A549 (cell line): ENCODE results near the gene CX3CL1.

Experiments used
- CHD2 ChIP-seq: fragments of 150-350 bp; IDR thresholded peaks from 2 replicates; pipeline ENCODE4 v1.6.1; 2014; ENCODE audit warnings: low read length; ENCODE audit not compliant: partially characterized antibody
- HMGXB4 ChIP-seq: fragments of 250-450 bp; sonication (Bioruptor Pico); IDR thresholded peaks from 2 replicates; pipeline ENCODE4 v1.5.0; 2021; ENCODE audit warnings: mild to moderate bottlenecking, moderate library complexity, borderline replicate concordance
- KDM5A ChIP-seq: fragments of 200-600 bp; sonication (generic); IDR thresholded peaks from 2 replicates; pipeline ENCODE4 v1.6.1; 2016; ENCODE audit warnings: antibody characterized with exemption, mild to moderate bottlenecking
- NFE2L2 ChIP-seq: fragments of 150-350 bp; conservative IDR thresholded peaks from 2 replicates; pipeline ENCODE4 v1.6.1; 2014; ENCODE audit warnings: low read length
- PBX3 ChIP-seq: IDR thresholded peaks from 2 replicates; pipeline ENCODE4 v1.6.1; 2012
- POLR2A ChIP-seq: IDR thresholded peaks from 2 replicates; pipeline ENCODE4 v1.6.1; 2012; ENCODE audit warnings: mild to moderate bottlenecking, low read length
- RARB ChIP-seq: fragments of 250-450 bp; sonication (Bioruptor Pico); IDR thresholded peaks from 2 replicates; pipeline ENCODE4 v1.8.0; 2021; ENCODE audit warnings: mild to moderate bottlenecking, moderate library complexity
- RFX5 ChIP-seq: fragments of 450-650 bp; IDR thresholded peaks from 2 replicates; pipeline ENCODE4 v1.7.1; 2014; ENCODE audit warnings: antibody characterized with exemption, mild to moderate bottlenecking, moderate library complexity
- ZFP36 ChIP-seq: fragments of 450-650 bp; IDR thresholded peaks from 2 replicates; pipeline ENCODE4 v1.6.1; 2014; ENCODE audit warnings: borderline replicate concordance; ENCODE audit not compliant: partially characterized antibody
- TF ChIP-seq, protein P1 (sequence below): fragments of >200 bp; sonication (Bioruptor Twin); formaldehyde crosslinking; IDR thresholded peaks from 3 replicates; pipeline ENCODE4 v1.5.1; 2016

DNA sequence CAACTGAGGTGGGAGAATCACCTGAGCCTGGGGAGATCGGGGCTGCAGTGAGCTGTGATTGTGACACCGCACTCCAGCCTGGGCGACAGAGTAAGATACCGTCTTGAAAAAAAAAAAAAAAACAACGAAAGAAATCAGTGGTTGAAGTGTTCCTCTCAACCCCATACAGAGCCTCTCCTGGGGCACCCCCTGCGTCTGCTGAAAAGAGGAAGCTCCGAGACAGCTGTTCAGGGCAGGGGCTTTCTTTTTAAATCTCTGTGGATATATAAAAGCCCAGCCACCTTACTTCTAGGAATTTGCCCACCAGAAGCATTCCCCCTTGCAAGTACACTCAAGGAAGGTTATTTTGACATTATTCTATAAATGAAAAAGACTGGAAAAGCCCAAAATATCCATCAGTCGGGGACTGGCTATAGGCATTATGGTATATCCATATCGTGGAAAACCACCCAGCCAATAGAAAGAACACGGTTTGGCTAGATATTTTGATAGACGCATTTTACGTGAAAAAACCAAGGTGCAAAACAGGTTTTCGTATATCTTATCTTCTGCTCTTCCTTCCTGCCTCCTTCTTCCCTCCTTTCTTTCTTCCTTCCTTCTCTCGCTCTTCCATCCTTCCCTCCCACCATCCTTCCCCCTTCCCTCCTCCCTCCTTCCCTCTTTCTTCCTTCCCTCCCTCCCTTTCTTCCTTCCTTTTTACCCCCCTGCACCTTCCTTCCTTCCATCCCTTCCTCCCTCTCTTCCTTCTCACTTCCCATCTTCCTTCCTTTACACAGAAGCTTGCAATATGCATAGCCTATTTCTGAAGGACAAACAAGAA, 22.9 kb upstream of the CX3CL1 start:
- TF ChIP-seq RFX5 (no peak), PBX3 (no peak), NFE2L2 (no peak), POLR2A (no peak), RARB (CRISPR knock-in tag) (no peak), HMGXB4 (CRISPR knock-in tag) (no peak), KDM5A (no peak), ZFP36 (no peak), CHD2 (no peak)
- TF ChIP-seq, protein P1, sequence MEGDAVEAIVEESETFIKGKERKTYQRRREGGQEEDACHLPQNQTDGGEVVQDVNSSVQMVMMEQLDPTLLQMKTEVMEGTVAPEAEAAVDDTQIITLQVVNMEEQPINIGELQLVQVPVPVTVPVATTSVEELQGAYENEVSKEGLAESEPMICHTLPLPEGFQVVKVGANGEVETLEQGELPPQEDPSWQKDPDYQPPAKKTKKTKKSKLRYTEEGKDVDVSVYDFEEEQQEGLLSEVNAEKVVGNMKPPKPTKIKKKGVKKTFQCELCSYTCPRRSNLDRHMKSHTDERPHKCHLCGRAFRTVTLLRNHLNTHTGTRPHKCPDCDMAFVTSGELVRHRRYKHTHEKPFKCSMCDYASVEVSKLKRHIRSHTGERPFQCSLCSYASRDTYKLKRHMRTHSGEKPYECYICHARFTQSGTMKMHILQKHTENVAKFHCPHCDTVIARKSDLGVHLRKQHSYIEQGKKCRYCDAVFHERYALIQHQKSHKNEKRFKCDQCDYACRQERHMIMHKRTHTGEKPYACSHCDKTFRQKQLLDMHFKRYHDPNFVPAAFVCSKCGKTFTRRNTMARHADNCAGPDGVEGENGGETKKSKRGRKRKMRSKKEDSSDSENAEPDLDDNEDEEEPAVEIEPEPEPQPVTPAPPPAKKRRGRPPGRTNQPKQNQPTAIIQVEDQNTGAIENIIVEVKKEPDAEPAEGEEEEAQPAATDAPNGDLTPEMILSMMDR: no peak
